NCI-H2029 treated with DMSO at 0.1 percent for 48 hours (cell line): ENCODE results near the gene LACTB.

Source experiments
- DNase-seq: peaks from one replicate; lab custom pipeline; 2025; lab: John Stamatoyannopoulos, UW

LACTB gene

DNA sequence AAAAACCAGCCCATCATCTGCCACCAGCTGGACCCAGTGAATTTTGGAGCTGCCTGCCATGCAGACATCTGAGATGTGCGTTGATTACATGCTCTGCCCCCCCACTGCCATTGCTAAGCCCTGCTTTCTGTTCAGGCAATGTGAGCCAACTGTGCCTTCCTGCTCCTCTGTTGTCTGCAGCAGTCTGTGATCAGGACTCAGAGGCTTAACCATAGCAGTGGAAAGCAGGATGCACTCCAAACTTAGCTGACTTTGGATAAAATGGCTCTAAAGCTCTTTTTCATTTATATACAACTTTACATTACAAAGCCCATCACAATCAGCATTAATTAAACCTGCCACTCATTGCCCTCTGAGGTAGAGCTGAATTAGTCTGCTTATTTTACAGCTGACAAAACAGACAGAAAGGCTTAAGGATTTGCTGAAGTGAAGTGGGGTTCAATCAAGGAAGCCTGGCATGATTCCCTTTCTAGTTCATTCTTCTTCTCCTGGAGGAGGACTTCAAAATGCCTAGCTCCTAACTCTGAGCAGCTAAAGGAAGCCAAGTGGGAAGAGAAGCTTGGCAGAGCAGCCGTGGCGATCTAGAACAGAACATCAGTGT, 51.3 kb downstream of the LACTB start:
- no peak for DNase-seq

DNA sequence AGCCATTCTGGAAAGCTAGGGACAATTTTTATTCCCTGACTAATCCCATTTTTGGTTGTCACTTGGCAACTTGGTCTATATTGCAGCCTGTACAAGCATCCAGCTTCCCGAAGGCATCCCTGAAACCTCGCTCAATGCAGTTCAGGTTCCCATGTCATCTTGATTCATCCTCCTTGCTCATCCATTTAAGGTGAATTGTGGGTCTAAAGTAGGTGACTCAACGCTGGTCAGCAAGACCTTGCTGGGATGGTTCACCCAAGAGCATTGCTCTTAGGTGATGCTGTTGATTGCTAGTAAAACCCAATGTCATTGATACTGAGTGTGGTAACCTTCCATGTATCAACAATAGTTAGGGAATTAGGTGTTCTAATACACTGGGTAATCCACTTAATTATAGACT, 54.6 kb downstream of the LACTB start:
- no peak for DNase-seq

DNA sequence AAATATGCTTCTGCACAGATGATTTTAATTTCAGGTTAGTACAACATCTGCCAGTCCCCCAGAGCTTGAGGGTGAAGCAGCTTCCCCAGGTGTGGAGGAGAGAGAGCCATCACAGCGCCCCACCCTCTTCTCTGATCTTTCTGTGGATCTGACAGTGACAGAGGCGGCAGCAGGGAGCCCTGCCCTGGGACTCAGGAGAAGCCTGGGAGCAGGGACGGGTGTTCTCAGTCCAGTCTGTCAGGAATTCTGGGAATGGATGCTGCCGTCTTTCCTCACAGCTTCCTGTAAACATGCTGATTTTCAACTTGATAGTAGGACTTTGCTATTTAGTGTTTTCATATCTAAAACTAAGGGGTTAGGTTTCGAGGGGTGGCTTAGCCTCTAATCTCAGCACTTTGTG, 56.4 kb downstream of the LACTB start:
- DNase-seq = no peak

DNA sequence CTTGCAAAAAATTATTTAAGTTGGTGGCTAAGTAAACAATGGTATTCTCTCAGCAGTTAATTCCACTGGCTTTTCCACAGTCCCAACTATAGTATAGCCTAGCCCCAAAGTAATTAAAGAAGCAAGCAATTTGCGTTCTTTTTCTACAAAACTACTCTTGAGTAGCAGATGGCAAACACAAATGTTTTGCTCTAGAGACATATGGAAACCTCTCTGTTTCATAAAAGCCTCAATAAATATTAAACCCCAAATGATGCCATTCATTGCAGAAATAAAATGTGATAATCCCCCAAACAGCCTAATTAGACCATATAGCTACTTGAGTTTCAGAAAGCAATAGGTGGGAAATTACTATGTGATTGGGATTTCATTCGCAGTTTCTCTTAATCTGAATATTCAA, 59.1 kb downstream of the LACTB start:
- no peak for DNase-seq

DNA sequence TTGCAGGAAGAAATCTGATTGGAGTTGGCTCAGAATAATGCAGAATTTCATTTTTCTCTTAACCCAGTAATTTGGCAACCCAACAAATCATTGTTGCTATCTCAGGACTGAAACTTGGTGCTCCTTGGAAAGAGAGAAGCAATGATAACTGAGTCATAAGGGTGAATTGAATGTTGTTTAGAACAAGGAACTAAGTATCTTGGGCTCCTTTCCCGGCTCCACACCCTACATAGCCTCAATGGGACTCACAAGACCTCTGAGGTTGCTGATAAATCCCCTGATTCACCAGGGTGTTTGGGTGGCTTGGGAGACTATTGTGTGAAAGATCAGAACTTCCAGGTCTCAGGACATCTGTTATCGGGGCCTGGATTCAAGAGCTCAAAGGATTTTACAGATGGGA, 60.0 kb downstream of the LACTB start:
- DNase-seq = no peak

DNA sequence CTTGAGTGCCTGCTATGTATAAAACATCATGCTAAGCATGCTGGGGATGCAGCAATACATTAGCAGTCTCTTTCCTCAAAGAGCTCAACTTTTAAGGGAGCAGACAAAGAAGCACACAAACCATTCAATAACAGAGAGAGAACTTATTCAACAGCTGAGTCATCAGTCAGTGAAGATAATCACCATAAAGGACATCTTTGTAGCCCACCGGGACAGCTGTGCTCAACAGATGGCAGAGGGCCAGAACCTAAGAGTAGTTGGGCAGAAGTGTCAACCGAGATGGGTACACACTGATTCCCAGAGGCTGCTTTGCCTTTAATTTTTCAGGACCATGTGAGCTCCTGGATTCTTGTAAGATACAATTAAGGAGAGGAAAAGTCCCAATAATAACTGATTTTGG, 63.5 kb downstream of the LACTB start:
- DNase-seq = no peak

DNA sequence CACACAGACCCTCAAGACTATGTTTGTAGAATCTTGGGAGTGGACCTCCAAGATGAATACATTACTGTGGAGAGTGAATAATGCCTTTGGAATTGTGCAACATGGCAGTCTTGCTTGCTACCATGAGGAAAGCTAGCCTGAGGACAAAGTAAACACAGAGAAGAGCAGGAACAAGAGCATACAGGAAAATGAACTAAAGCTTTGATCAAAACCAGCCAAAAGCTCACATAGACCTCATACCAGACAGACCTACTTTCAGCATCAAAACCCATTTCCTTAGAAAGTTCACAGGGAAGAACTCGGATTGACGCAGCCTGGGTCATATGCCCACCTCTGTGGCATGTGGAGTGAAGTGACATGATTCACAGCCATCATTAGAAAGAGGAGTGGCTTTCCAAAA, 64.4 kb downstream of the LACTB start:
- no peak for DNase-seq

DNA sequence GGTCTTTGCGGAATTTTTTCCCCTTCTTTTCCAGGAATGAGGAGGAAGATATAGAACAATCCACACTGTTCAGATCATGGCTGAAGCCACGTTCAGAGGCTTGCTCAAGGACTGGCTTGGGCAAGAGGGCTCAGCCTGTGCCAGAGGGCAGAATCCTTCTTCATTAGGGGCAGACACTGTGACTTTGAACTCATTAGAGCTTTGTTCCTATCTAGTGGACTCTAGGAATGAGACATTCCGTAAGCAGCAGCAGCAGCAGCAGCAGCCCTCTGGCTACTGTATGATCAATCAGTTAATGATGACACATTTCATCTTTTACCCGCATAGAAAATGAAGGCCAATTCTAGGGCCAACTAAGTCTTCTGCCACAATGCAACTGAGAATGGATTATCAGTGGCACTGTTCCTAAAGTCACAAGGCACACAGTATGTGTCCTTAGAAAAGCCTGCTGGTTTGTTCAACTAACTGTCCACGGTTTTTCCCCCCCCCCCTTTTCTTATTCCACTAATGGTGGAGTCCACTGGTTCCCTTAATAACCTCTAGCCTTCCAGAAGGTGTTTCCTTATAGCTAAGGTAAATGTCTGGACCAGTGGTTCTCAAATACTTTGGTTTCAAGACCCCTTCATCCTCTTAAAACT, 66.0 kb downstream of the LACTB start:
- DNase-seq = no peak

DNA sequence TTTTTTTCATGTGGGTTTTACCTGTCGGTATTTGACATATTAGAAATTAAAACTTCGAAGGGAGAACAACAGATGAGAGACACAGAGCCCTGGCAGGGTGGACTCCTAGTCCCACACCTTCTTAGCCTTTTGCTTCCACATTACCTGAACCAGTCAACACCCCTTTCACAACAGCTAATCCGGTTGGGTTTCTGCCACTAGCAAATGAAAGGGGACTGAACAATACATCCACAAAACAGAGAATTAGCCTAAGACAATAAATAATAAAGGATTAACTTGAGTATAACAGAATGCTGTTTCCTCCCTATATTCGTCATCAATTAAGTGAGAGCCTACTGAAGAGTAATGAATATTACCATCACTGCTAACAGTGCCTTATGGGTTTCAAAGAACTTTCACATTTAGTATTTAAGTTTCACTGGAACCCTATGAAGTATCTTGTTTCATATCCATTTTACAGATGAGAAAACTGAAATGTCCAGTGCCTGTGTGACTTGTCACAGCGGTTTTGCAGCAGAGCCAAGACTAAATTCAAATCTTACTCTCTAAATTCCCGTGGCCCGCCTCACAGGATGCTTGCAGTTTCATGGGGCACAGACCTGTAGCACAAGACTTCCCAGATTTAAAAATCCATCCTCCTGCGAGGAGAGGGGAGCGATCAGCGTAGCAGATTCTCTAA, 66.7 kb downstream of the LACTB start:
- DNase-seq = no peak

DNA sequence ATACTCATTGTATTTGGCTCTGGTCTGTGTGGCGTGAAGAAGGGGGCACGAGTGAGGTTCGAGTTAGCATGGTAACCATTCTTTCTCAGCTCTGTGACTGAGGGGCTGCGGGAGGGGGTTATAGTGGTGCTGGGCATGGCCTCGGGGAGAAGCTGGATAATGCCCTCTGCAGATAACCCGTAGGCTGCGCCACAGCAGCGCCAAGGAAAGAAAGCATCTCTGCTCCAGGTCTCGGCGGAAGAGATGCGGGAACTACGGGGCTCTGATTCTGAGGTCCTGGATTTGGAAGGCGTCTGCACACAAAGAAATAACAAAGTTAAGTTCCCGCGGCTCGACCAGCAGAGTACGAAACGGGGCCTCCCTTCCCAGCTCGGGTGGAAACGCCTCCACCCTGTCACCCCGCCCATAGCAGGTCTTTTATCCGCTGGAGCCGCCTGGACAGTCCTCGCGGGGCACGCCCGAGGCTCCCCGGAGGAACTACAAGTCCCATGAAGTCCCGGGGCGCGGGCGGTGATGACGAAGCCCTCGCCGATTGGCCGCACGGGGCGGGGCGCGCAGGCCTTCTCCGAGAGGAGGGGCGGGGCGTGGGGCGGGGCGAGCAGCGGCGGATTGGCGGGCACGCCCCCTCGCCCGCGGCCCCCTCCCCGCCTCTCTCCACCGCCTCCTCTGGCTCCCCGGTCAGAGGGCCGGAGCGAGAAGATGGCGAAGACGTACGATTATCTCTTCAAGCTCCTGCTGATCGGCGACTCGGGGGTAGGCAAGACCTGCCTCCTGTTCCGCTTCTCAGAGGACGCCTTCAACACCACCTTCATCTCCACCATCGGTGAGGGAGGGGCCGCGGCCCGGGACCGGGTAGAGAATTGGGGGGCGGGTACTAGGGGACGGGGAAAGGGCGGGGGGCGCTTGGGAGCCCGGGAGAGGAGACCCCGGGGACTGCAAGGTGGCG, 67.5 kb downstream of the LACTB start, which contains the start of gene RAB8B:
RAB8B (plus strand) TSS at position 681 of the 946 bp plus-strand sequence; CDS start at position 700, 19 bp downstream.
- DNase-seq = no peak

DNA sequence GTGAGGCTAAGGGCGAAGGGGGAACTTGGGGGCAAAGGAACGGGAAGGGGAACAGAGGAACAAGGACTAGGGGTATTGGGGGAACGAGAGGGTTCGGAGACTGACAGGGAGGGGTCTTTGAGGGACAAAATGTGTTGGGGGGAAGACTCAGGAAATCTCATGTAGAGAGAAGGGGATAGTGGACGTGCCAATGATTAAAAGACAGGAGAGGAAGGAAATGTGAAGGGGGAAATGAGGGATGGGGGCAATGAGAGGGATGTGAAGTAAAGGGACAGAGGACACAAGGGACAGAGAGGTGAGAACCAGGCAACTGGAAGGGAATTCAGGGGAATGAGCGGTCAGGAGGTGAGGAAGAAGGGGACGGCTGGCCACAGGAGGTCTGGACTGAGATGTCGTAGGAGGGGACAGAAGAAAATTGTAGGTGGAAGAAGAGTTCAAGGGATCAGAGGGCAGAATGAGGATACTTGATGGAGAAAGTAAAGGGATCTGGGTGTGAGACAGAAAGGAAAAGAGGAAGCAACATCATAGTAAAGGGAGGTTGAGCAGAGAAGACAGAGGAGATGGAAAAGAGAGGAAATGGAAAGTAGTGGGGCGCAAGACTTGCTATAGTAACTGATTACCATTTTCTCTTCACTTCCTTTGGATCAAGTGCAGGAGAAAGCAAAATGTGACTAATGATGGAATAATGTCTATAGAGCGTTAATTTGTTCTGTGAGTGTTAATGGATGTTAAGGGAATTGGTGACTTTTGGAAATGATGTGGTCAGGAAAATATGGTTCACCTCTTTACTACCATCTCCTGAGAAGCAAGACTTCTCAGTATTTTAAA, 68.5 kb downstream of the LACTB start:
- no peak for DNase-seq

DNA sequence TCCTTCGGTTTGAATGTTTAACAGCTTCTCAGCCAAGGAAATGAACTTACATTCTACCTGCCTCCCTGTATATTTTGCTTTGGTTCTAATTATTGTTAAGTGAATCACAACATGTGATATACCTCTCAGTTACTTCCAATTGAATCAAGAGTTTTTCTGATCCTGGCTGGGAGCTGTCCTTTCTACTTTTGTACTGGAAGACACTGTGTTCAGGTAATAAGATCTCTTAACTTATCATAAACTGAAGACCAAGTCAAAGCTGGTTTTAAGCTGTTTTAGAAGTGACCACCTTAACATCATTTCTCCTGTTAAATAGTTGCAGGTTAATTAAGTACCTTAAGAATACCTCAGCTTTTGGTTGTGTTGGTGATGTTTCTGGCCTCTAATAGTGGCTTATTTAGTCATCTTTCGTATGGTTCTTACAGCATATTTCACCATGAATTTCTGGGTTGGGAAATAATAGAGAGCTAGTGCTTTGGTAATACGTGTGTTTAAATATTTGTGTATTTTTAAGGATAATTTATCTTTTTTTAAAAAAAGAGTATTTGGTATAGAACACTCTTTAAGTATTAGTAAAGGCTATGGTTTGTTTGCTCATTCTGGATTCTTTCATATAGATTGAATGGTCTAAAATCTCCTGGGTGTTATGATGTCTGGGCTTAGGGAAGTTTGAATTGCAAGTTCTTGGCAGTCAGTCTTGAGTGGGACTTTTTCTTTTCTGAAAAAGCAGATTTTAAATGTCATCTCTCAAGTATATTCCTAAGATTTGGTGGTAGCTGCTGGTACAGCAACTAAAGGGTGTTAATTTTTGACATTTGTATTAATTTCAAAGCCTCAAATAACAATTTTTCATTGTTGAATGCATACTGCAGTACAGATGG, 69.3 kb downstream of the LACTB start:
- DNase-seq = no peak
